H9 (cell line): Measurements from ENCODE around the gene MT1H. TPM values are rescaled to one million over a fixed set of nuclear protein-coding genes. Genes with fewer than 3 reads are reported as not detected.

Experiments
- DNase-seq: peaks from one replicate; pipeline ENCODE4 v3.0.0-alpha.2; 2017
- H2AFZ ChIP-seq: one replicate; pipeline ENCODE4 v1.6.1; 2013; ENCODE audit warnings: mild to moderate bottlenecking, low read length, control low read depth, moderate library complexity
- H2AK5ac ChIP-seq: 2 replicates; pipeline ENCODE4 v1.6.1; 2013; ENCODE audit warnings: low read length, control low read depth, mixed read lengths; ENCODE audit not compliant: insufficient read length
- H2BK120ac ChIP-seq: one replicate; pipeline ENCODE4 v1.6.1; 2013; ENCODE audit warnings: low read depth, mild to moderate bottlenecking, low read length, control low read depth, inconsistent platforms; ENCODE audit not compliant: poor library complexity, severe bottlenecking
- H2BK12ac ChIP-seq: 2 replicates; pipeline ENCODE4 v1.6.1; 2013; ENCODE audit warnings: low read length, control low read depth, mixed read lengths, low read depth; ENCODE audit not compliant: insufficient read length
- H2BK15ac ChIP-seq: 2 replicates; pipeline ENCODE4 v1.6.1; 2013; ENCODE audit warnings: low read depth, low read length, control low read depth
- H2BK20ac ChIP-seq: one replicate; pipeline ENCODE4 v1.6.1; 2013; ENCODE audit warnings: low read depth, mild to moderate bottlenecking, low read length, control low read depth, inconsistent platforms; ENCODE audit not compliant: poor library complexity, severe bottlenecking
- H2BK5ac ChIP-seq: 2 replicates; pipeline ENCODE4 v1.6.1; 2013; ENCODE audit warnings: low read length, control low read depth, mixed read lengths; ENCODE audit not compliant: insufficient read length
- H3K14ac ChIP-seq: 2 replicates; pipeline ENCODE4 v1.6.1; 2013; ENCODE audit warnings: low read length, control low read depth; ENCODE audit not compliant: insufficient read depth
- H3K18ac ChIP-seq: 2 replicates; pipeline ENCODE4 v1.6.1; 2013; ENCODE audit warnings: low read depth, mild to moderate bottlenecking, mixed read lengths, low read length, control low read depth; ENCODE audit not compliant: insufficient read length
- H3K23ac ChIP-seq: 2 replicates; pipeline ENCODE4 v1.6.1; 2013; ENCODE audit warnings: low read length, control low read depth, mixed read lengths, low read depth; ENCODE audit not compliant: insufficient read length
- H3K23me2 ChIP-seq: 2 replicates; pipeline ENCODE4 v1.6.1; 2013; ENCODE audit warnings: low read depth, mild to moderate bottlenecking, mixed read lengths, low read length, control low read depth; ENCODE audit not compliant: insufficient read length, poor library complexity, severe bottlenecking
- H3K27ac ChIP-seq: 2 replicates; pipeline ENCODE4 v1.5.1; 2013; ENCODE audit warnings: low read length, control low read depth, mixed read lengths, low read depth; ENCODE audit not compliant: insufficient read length
- H3K27me3 ChIP-seq: 2 replicates; pipeline ENCODE4 v1.6.1; 2013; ENCODE audit warnings: low read length, control low read depth, inconsistent platforms; ENCODE audit not compliant: insufficient read depth
- H3K4ac ChIP-seq: 2 replicates; pipeline ENCODE4 v1.6.1; 2013; ENCODE audit warnings: low read depth, mild to moderate bottlenecking, control low read depth, inconsistent platforms, low read length, moderate library complexity
- H3K4me1 ChIP-seq: 2 replicates; pipeline ENCODE4 v1.6.1; 2013; ENCODE audit warnings: low read length, control low read depth, inconsistent platforms; ENCODE audit not compliant: insufficient read depth
- H3K4me2 ChIP-seq: 2 replicates; pipeline ENCODE4 v1.6.1; 2013; ENCODE audit warnings: low read length, control low read depth, mixed read lengths; ENCODE audit not compliant: insufficient read length, insufficient read depth
- H3K56ac ChIP-seq: 2 replicates; pipeline ENCODE4 v1.6.1; 2013; ENCODE audit warnings: low read depth, mild to moderate bottlenecking, mixed read lengths, low read length, control low read depth; ENCODE audit not compliant: insufficient read length
- H3K79me1 ChIP-seq: 2 replicates; pipeline ENCODE4 v1.6.1; 2013; ENCODE audit warnings: low read depth, mild to moderate bottlenecking, moderate library complexity, low read length, control low read depth, inconsistent platforms; ENCODE audit not compliant: insufficient read depth, poor library complexity, severe bottlenecking
- H3K79me2 ChIP-seq: 2 replicates; pipeline ENCODE4 v1.6.1; 2013; ENCODE audit warnings: low read length, control low read depth, inconsistent platforms; ENCODE audit not compliant: insufficient read depth
- H3K9ac ChIP-seq: 2 replicates; pipeline ENCODE4 v1.6.1; 2013; ENCODE audit warnings: low read length, control low read depth, mixed read lengths; ENCODE audit not compliant: insufficient read length; ENCODE audit errors: extremely low read depth
- H3K9me3 ChIP-seq: one replicate; pipeline ENCODE4 v1.6.1; 2013; ENCODE audit warnings: low read depth, low read length, inconsistent platforms; ENCODE audit not compliant: control insufficient read depth
- H3T11ph ChIP-seq: one replicate; pipeline ENCODE4 v1.6.1; 2013; ENCODE audit warnings: mild to moderate bottlenecking, low read length, control low read depth, inconsistent platforms
- H4K20me1 ChIP-seq: one replicate; pipeline ENCODE4 v1.6.1; 2013; ENCODE audit not compliant: control insufficient read depth, insufficient read length, insufficient read depth
- H4K5ac ChIP-seq: 2 replicates; pipeline ENCODE4 v1.6.1; 2013; ENCODE audit warnings: low read depth, mild to moderate bottlenecking, mixed read lengths, low read length, control low read depth; ENCODE audit not compliant: insufficient read length
- H4K8ac ChIP-seq: replicated peaks from 2 replicates; pipeline ENCODE4 v1.6.1; 2013; ENCODE audit warnings: low read length, control low read depth, mixed read lengths, low read depth; ENCODE audit not compliant: insufficient read length
- H4K91ac ChIP-seq: 2 replicates; pipeline ENCODE4 v1.6.1; 2013; ENCODE audit warnings: low read depth, mild to moderate bottlenecking, moderate library complexity, mixed read lengths, low read length, control low read depth; ENCODE audit not compliant: insufficient read length
- H3K27ac Mint-ChIP-seq, 3 experiments: 2 replicates in 2 of 3; 3 replicates in 1 of 3; pipeline ENCODE4 v1.8.0; 2020 to 2021; ENCODE audit warnings: mixed read lengths in 3 of 3, mild to moderate bottlenecking in 1 of 3, moderate library complexity in 1 of 3
- H3K27me3 Mint-ChIP-seq: 2 replicates; pipeline ENCODE4 v1.8.0; 2021; ENCODE audit warnings: low read depth, mild to moderate bottlenecking, moderate library complexity, mixed read lengths
- H3K36me3 Mint-ChIP-seq, 3 experiments: 2 replicates in 2 of 3; 3 replicates in 1 of 3; pipeline ENCODE4 v1.8.0; 2020 to 2021; ENCODE audit warnings: low read depth in 3 of 3, mixed read lengths in 3 of 3; ENCODE audit not compliant: insufficient read depth in 1 of 3
- H3K4me1 Mint-ChIP-seq, 2 experiments: 2 replicates each; pipeline ENCODE4 v1.8.0; 2020; ENCODE audit warnings: mixed read lengths in 2 of 2
- H3K4me3 Mint-ChIP-seq, 2 experiments: 2 replicates in 1 of 2; 3 replicates in 1 of 2; pipeline ENCODE4 v1.8.0; 2020 to 2021; ENCODE audit warnings: mild to moderate bottlenecking in 2 of 2, mixed read lengths in 2 of 2, moderate library complexity in 1 of 2
- H3K9me3 Mint-ChIP-seq, 2 experiments: 2 replicates in 1 of 2; 3 replicates in 1 of 2; pipeline ENCODE4 v1.8.0; 2020; ENCODE audit warnings: mild to moderate bottlenecking in 2 of 2, mixed read lengths in 2 of 2, moderate library complexity in 1 of 2
- CTCF ChIP-seq: fragments of 200-600 bp; sonication (generic); conservative IDR thresholded peaks from 3 replicates; pipeline ENCODE4 v1.8.0; 2021; ENCODE audit warnings: antibody characterized with exemption, mild to moderate bottlenecking
- WGBS: extraction: QIAGEN DNeasy Blood & Tissue Kit; methylation state at CpG from one replicate; pipeline ENCODE4 v1.1.7; 2013; ENCODE audit warnings: missing lambda C conversion rate, low lambda C conversion rate, mixed read lengths; ENCODE audit not compliant: insufficient read length; ENCODE audit errors: extremely low coverage; 5-methylcytosine and 5-hydroxymethylcytosine counted together
- total RNA-seq: library from RNA; stranded (reverse); gene quantifications from 2 replicates; pipeline ENCODE4 v1.2.1, GENCODE V29; 2021

Gene MT1H
- total RNA-seq, 1 experiment from 2014 or later = 12.5 TPM

GRCh38 chr16:56643833-56644232 is 25.8 kb upstream of the MT1H start:
- H3K4me2 ChIP-seq = peak overlapping the region; percentile 43
- H2BK120ac ChIP-seq = no peak overlapping the region
- no peak overlapping the region for H2BK20ac ChIP-seq
- no peaks in the 10 kb centered on the region for H3K23me2 ChIP-seq
- no peak overlapping the region for H3K23ac ChIP-seq
- H3K27ac ChIP-seq = no peak overlapping the region
- no peaks in the 10 kb centered on the region for H3K9me3 ChIP-seq
- no peak overlapping the region for H4K91ac ChIP-seq
- no peaks in the 10 kb centered on the region for H3K36me3 Mint-ChIP-seq
- no CpG with 5 or more reads among the region's 5 CpGs for WGBS
- H2BK12ac ChIP-seq = no peak overlapping the region
- H3K27ac Mint-ChIP-seq = no peak overlapping the region; a peak in 1 of 7 replicates
- H3K4ac ChIP-seq = no peak overlapping the region
- H3K79me1 ChIP-seq = no peaks in the 10 kb centered on the region
- no peaks in the 10 kb centered on the region for H4K20me1 ChIP-seq
- H2AFZ ChIP-seq = no peak overlapping the region
- no peak overlapping the region for H3K14ac ChIP-seq
- H3T11ph ChIP-seq = no peak overlapping the region
- no peaks in the 10 kb centered on the region for H3K4me1 ChIP-seq
- no peak overlapping the region for H3K56ac ChIP-seq
- H4K5ac ChIP-seq = no peak overlapping the region
- no peak for DNase-seq
- H2AK5ac ChIP-seq = no peak overlapping the region
- TF ChIP-seq CTCF = no peak
- no peak overlapping the region for H4K8ac ChIP-seq
- H3K4me1 Mint-ChIP-seq = peaks cover 16 to 29% of the 10 kb centered on the region in 2 experiments
- peaks cover 99% of the 10 kb centered on the region for H3K27me3 Mint-ChIP-seq
- no peaks in the 10 kb centered on the region; a peak in 1 of 5 replicates for H3K9me3 Mint-ChIP-seq
- H2BK15ac ChIP-seq = no peak overlapping the region
- H3K18ac ChIP-seq = no peak overlapping the region
- H3K27me3 ChIP-seq = peaks cover 75% of the 10 kb centered on the region
- no peak overlapping the region for H2BK5ac ChIP-seq
- H3K9ac ChIP-seq = no peak overlapping the region
- no peaks in the 10 kb centered on the region for H3K79me2 ChIP-seq
- H3K4me3 Mint-ChIP-seq = peak overlapping the region; percentile 54 to 76
